Sciatic nerve (tissue), 2 donors: ENCODE data around the gene GABPB1. TPM values are rescaled to one million over a fixed set of nuclear protein-coding genes. Genes with fewer than 3 reads are reported as not detected.

Experiments
- ATAC-seq: fragments of 200-7000 bp; cut with Tn5 transposase; one replicate; pipeline ENCODE4 v1.9.1; 2020; ENCODE audit warnings: mild to moderate bottlenecking, moderate library complexity
- DNase-seq: peaks from one replicate; pipeline ENCODE4 v3.0.0-alpha.2; 2020; ENCODE audit warnings: low spot score
- intact Hi-C: fragments of 100-400 bp; cut with DNase I; formaldehyde crosslinking; loops from one replicate; pipeline ENCODE4 v1.14.2; 2022
- total RNA-seq: library from RNA; stranded (reverse); fragmentation: NEBNext Ultra II Directional; extraction: Animal tissue kit (Norgen Biotek cat#: 25700); gene quantifications from one replicate; pipeline ENCODE4 v1.2.1, GENCODE V29; 2021
- donor health status: DM: no; HTN: no; CAD: no.
- donor health status: DM: no; HTN: no; CAD: no.

GABPB1 gene
- total RNA-seq, 1 donor from 2014 or later = 17.1 TPM

- intact Hi-C loops = no loop called here
- ATAC-seq (peak; percentile 74), DNase-seq (no peak)
These were observed 104.1 kb downstream of the GABPB1 start for GRCh38 chr15:50250760-50251394.

- DNase-seq = no peak
- intact Hi-C loops = no loop called here
- no peak for ATAC-seq
These were observed 105.3 kb downstream of the GABPB1 start for GRCh38 chr15:50249704-50250103.

- intact Hi-C loops = no loop called here
- DNase-seq (no peak), ATAC-seq (no peak)
These were observed 105.9 kb downstream of the GABPB1 start for GRCh38 chr15:50248994-50249582.

GRCh38 chr15:50247819-50248655 is 107.0 kb downstream of the GABPB1 start:
- no peak for ATAC-seq
- DNase-seq = no peak
- intact Hi-C loops = no loop called here

- intact Hi-C loops = no loop called here
- no peak for DNase-seq
- ATAC-seq = no peak
These were observed 108.4 kb downstream of the GABPB1 start for GRCh38 chr15:50246631-50247030.

GRCh38 chr15:50244959-50245624 is 109.9 kb downstream of the GABPB1 start:
- no peak for ATAC-seq
- intact Hi-C loops = no loop called here

GRCh38 chr15:50244153-50244552 is 110.8 kb downstream of the GABPB1 start:
- DNase-seq = no peak
- intact Hi-C loops = no loop called here
- no peak for ATAC-seq

More at GRCh38 chr15:50244959-50245624, 109.9 kb downstream of the GABPB1 start:
- DNase-seq = no peak

- intact Hi-C loops = no loop called here
- no peak for ATAC-seq
- DNase-seq = no peak
These were observed 113.1 kb downstream of the GABPB1 start for GRCh38 chr15:50241684-50242450.

GRCh38 chr15:50238255-50238654 is 116.7 kb downstream of the GABPB1 start:
- intact Hi-C loops = no loop called here
- ATAC-seq (no peak), DNase-seq (no peak)

- intact Hi-C loops = no loop called here
- no peak for ATAC-seq
- no peak for DNase-seq
These were observed 118.6 kb downstream of the GABPB1 start for GRCh38 chr15:50236433-50236832.

- ATAC-seq = no peak
- intact Hi-C loops = no loop called here
- DNase-seq = no peak
These were observed 119.2 kb downstream of the GABPB1 start for GRCh38 chr15:50235794-50236193.

GRCh38 chr15:50234764-50235163 is 120.2 kb downstream of the GABPB1 start:
- intact Hi-C loops = no loop called here
- DNase-seq (no peak), ATAC-seq (no peak)

GRCh38 chr15:50233192-50233736 is 121.7 kb downstream of the GABPB1 start:
- intact Hi-C loops = no loop called here
- DNase-seq (no peak), ATAC-seq (no peak)

GRCh38 chr15:50232791-50233190 is 122.2 kb downstream of the GABPB1 start:
- DNase-seq = no peak
- intact Hi-C loops = no loop called here

GRCh38 chr15:50231761-50232160 is 123.2 kb downstream of the GABPB1 start:
- intact Hi-C loops = no loop called here
- ATAC-seq (no peak), DNase-seq (no peak)

More at GRCh38 chr15:50232791-50233190, 122.2 kb downstream of the GABPB1 start:
- no peak for ATAC-seq

- intact Hi-C loops = no loop called here
- DNase-seq (no peak), ATAC-seq (peak; percentile 66)
These were observed 125.7 kb downstream of the GABPB1 start for GRCh38 chr15:50229336-50229735.

- ATAC-seq = no peak
- intact Hi-C loops = no loop called here
- DNase-seq = no peak
These were observed 126.1 kb downstream of the GABPB1 start for GRCh38 chr15:50228866-50229265.

- intact Hi-C loops = no loop called here
- no peak for DNase-seq
- no peak for ATAC-seq
These were observed 127.9 kb downstream of the GABPB1 start for GRCh38 chr15:50227076-50227475.

- DNase-seq (no peak), ATAC-seq (no peak)
- intact Hi-C loops = no loop called here
These were observed 129.1 kb downstream of the GABPB1 start for GRCh38 chr15:50225938-50226337.
